ENCODE data around the gene PKDCC. TPM values are rescaled to one million over a fixed set of nuclear protein-coding genes. Genes with fewer than 3 reads are reported as not detected.

PKDCC gene
- total RNA-seq, 1 donor from 2014 or later, result not detected

DNA sequence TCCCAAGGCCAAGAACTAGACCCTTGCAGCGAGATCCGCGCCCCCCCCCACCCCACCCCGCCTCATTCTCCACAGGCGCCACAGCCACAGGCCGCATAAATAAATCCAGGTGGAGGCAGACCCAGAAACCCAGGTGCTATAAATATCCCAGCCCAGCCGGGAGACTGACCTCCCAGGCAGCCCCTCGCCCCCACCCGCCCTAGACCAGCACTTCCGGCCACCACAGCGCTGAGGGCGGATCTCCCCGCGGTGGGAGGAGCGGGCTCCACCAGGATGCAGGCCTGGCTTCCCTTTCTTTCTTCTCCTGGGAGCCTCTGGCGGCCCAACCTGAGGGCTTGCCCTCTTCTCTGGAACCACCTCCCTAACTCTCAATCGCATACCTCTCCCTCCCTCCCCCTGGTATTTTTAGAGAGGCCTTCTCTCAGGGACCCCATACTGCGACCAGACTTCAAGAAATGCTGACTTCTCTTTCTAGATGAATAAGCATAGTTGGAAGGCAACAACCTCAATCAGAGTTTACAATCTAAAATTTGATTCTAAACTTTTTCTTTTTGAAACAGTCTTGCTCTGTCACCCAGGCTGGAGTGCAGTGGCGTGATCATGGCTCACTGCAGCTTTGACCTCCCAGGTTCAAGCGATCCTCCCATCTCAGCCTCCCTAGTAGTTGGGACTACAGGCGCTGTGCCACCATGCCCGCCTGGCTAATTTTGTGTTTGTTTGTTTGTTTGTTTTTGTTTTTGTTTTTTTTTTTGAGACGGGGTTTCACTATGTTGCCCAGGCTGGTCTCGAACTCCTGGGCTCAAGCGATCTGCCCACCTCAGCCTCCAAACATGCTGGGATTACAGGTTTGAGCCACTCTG, 55.0 kb downstream of the PKDCC start:
- H3K36me3 Mint-ChIP-seq (ENCODE audit: low read depth), result peaks cover 9% of the 10 kb centered on the region
- H3K4me1 Mint-ChIP-seq, result peaks cover 53% of the 10 kb centered on the region
- peak; percentile 82 for DNase-seq
- peaks cover 9% of the 10 kb centered on the region for H3K9me3 Mint-ChIP-seq
- no peaks in the 10 kb centered on the region for H3K27me3 Mint-ChIP-seq
- intact Hi-C loops (cut with micrococcal nuclease), result loop anchor here (1.0 to 5.0 kb wide), 5 partner anchors 21 to 389 kb away; partner anchors contain the start of genes COX7A2L, EML4 and KCNG3
- H3K4me3 Mint-ChIP-seq, result peak overlapping the region; percentile 74
- H3K27ac Mint-ChIP-seq, result peak overlapping the region; percentile 93

DNA sequence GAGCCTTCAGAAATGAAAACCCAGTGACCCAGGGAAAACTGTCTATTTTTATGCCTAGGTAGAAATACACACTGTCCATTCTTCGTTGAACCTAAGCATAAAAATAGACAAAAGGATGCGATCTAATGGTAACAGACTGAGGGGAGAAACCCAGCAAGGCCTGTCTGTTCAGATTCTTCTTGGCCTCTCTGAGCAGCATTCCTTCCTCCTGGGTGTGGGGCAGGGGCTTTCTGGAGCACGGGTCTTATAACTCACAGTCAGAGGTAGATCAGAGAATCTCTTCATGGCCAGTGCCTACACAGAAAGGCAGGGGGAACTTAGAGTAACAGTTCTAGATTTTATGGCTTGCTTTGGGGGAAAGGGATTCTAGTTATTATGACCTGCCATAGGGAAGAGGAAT, 56.0 kb downstream of the PKDCC start:
- H3K27ac Mint-ChIP-seq, result peak overlapping the region; percentile 52
- no peaks in the 10 kb centered on the region for H3K27me3 Mint-ChIP-seq
- H3K4me1 Mint-ChIP-seq, result peaks cover 45% of the 10 kb centered on the region
- intact Hi-C loops (cut with micrococcal nuclease), result loop anchor here (2.0 to 5.0 kb wide), 2 partner anchors 29 to 388 kb away; partner anchors contain the start of gene KCNG3
- H3K9me3 Mint-ChIP-seq, result peaks cover 9% of the 10 kb centered on the region
- peaks cover 9% of the 10 kb centered on the region for H3K36me3 Mint-ChIP-seq (ENCODE audit: low read depth)
- peak overlapping the region; percentile 30 for H3K4me3 Mint-ChIP-seq
- peak; percentile 61 for DNase-seq

DNA sequence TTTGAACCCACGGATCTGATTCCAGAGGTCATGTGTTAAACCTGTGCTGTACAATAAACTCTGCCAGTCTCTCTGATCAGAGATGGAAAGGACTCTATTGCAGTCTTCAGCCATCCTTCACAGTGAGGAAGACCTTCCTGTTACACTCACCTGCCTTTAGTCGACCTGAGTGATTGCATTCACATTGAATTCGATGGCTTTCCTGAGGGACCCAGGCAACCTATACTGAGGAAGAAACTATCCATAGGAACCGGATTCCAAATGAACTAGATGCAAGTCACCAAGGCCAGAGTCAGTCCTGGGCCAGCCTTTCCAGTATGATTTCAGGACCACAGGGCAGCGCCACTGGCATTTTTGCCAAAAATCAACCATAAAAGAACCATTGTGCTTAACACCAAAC, 56.8 kb downstream of the PKDCC start:
- intact Hi-C loops (cut with micrococcal nuclease), result loop anchor here (5.0 kb wide), 1 partner anchor 388 kb away; the partner anchor contains the start of gene KCNG3
- Mint-ChIP-seq H3K4me3 (no peak overlapping the region), H3K4me1 (peaks cover 38% of the 10 kb centered on the region), H3K36me3 (ENCODE audit: low read depth) (peaks cover 9% of the 10 kb centered on the region), H3K27ac (peak overlapping the region; percentile 2), H3K27me3 (no peaks in the 10 kb centered on the region), H3K9me3 (peaks cover 9% of the 10 kb centered on the region)
- peak; percentile 65 for DNase-seq

DNA sequence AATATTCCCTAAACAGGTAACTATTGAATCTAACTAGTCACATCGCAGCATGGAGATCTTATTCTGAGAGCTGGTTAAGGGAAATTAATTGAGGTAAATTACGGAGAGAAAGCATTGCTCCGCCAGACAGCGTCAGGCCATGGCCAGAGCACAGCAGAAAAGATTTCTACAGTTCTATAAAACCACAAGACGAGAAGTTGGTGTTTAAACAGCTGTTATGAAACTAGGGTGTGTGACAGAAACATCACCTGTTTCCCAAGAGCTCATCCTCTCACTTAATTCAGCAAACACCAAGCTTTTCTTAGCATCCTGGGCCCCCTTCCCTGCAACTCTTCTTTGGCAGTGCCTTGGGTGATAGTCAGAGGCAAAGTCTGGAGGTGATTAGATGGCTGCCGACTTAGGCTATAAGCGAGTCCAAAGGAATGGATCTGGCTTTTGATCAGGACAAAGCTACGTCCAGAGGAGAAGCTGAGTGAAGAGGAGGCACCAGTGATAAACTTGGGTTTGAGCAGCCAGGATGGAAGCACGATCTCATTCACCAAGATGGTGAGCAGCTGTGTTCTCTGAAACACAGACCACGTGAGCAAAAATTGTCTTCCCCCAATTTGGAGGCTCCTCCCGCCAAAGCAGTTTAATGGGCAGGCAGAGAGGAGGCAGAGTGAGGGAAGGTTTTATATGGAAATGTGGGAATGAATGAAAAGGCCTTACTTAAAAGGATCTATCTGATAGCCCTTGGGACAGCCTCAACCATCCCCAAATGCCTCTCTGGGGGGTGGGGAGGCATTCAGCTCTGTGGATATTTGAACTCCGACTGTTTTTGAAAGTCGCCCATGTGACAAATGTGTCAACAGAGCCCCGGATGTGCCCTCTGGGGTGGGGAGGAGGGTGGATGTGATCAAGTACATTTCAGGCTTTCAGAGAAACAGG, 57.8 kb downstream of the PKDCC start:
- H3K36me3 Mint-ChIP-seq (ENCODE audit: low read depth), result peaks cover 2% of the 10 kb centered on the region
- H3K27me3 Mint-ChIP-seq, result no peaks in the 10 kb centered on the region
- H3K4me3 Mint-ChIP-seq, result no peak overlapping the region
- peak; percentile 93 for DNase-seq
- H3K9me3 Mint-ChIP-seq, result no peaks in the 10 kb centered on the region
- H3K4me1 Mint-ChIP-seq, result peaks cover 29% of the 10 kb centered on the region
- no peak overlapping the region for H3K27ac Mint-ChIP-seq
- intact Hi-C loops (cut with micrococcal nuclease), result loop anchor here (1.0 kb wide), 1 partner anchor 13 kb away; no protein-coding TSS in a partner anchor

DNA sequence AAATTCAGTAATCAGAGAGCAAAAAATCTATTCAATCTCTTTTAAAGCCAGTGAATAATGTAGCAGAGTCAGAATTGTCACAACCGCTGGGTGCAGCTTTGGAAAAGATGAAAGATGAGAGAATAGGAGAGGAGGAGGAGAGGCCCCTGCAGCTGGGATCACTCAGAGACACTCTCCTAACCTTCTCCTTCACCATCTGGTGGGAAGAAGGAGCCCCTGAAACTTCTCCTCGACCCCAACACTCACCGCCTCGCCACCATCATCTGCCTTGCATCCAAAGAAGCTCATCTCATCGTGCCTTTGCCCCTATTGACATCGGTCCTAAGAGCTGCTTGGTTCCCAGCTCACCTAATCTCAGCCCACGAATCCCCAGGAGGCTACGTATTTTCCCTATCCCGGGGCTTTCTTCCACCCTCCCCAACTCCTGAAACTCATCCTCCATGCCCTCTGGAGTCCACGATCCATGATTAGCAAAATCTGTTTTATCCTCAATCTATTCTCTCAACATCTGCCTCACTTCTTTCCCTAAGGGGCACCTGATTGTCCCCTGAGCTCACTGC, 58.5 kb downstream of the PKDCC start:
- Mint-ChIP-seq H3K27me3 (no peaks in the 10 kb centered on the region), H3K9me3 (no peaks in the 10 kb centered on the region), H3K4me1 (peaks cover 28% of the 10 kb centered on the region), H3K4me3 (no peak overlapping the region), H3K36me3 (ENCODE audit: low read depth) (peaks cover 1% of the 10 kb centered on the region), H3K27ac (no peak overlapping the region)
- no peak for DNase-seq
- intact Hi-C loops (cut with micrococcal nuclease), result loop anchor here (1.0 kb wide), 1 partner anchor 12 kb away; no protein-coding TSS in a partner anchor

DNA sequence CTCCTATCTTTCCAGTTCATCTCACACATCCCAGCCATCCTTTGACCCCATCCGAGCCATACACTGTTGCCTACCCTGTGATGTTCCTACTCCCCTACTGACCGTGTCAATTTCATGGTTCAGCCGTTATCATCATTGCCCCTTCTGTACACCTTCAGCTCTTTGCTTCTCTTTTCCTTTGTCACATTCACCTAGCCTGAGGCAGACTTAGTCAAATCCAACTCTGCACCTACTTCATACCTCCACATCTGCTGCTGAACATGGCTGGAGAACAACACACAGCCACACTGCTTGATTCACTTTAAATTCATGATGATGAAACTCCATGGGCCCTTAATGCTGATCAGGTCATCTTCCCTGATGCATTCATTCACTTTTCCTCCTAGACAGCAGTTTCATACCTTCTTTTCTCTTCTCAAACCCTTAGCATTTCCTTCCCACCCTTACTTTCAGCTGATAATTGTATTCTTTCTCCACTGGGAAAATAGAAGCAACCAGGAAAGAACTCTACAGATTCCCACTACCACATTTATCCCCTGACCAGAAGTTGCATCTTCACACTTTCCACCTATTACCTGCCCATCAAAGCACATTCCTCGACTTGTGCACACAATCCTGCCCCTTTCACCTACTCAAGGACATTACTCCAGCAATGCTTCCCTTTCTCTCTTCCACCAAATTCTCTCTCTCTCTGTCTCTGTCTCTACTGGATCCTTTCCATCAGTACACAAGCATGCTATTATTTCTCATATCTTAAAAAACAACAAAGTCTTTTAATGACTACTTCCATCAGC, 59.6 kb downstream of the PKDCC start:
- intact Hi-C loops (cut with micrococcal nuclease), result no loop called here
- no peak overlapping the region for H3K4me3 Mint-ChIP-seq
- peaks cover 1% of the 10 kb centered on the region for H3K36me3 Mint-ChIP-seq (ENCODE audit: low read depth)
- no peaks in the 10 kb centered on the region for H3K9me3 Mint-ChIP-seq
- peaks cover 19% of the 10 kb centered on the region for H3K4me1 Mint-ChIP-seq
- H3K27me3 Mint-ChIP-seq, result peaks cover under 1% of the 10 kb centered on the region
- H3K27ac Mint-ChIP-seq, result no peak overlapping the region
- DNase-seq, result no peak

Other genes starting within 250 kb of the PKDCC start
- gene EML4, start 121.3 kb downstream of the PKDCC start, total RNA-seq, result 51.3 and 54.9 TPM in 2 replicates